Kidney capillary endothelial cell (primary cell): ENCODE data around the gene E2F2.
"Not testable (repeated sequence)": the region's sequence is repeated elsewhere in the genome, so short reads cannot be mapped to it uniquely, and the experiment has no call there.

ENCODE experiments used
- DNase-seq: peaks from one replicate; pipeline ENCODE4 v3.0.0-alpha.2; 2018; ENCODE audit warnings: low spot score

The E2F2 gene

DNA sequence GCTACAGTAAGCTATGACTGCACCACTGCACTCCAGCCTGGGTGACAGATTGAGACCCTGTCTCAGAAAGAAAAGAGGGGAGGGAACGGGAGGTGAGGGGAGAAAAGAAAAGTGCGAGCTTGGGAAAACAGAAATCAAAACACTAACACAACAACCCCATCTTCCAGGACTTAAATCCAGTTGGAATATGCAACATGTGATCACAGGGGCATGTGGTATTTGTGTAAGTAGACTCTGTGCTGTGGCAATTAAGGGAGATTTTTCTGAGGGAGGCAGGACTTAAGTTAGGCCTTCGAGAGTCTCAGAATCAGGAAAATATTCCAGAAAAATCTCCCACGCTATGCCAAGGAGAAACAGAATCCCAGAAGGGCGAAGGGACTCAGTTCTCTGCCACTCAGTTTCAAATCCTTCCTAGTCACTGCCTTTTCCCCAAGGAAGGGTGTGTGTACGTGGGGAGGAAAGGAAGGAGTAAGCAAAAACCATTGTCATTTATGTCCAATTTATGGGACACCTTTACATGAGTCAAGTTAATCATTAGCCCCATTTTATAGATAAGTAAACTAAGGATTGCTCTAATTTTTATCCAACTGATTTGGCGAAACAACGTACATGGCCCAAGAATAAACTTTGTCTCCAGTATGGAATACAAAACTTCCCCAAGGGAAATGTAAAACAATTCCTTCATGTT is 16.0 kb upstream of the E2F2 start:
- no peak for DNase-seq

DNA sequence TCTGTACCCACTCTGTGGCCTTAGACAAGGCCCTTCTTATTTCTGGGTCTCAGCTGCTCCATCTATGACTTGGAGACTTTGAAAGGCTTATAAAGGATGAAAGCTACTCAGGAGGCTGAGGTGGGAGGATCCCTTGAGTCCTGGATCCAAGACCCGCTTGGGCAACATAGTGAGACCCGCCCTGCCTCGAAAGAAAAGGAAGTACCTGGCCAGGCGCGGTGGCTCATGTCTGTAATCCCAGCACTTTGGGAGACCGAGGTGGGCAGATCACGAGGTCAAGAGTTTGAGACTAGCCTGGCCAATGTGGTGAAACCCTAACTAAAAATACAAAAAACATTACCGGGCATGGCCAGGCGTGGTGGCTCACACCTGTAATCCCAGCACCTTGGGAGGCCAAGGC is 14.8 kb upstream of the E2F2 start:
- DNase-seq = no peak

DNA sequence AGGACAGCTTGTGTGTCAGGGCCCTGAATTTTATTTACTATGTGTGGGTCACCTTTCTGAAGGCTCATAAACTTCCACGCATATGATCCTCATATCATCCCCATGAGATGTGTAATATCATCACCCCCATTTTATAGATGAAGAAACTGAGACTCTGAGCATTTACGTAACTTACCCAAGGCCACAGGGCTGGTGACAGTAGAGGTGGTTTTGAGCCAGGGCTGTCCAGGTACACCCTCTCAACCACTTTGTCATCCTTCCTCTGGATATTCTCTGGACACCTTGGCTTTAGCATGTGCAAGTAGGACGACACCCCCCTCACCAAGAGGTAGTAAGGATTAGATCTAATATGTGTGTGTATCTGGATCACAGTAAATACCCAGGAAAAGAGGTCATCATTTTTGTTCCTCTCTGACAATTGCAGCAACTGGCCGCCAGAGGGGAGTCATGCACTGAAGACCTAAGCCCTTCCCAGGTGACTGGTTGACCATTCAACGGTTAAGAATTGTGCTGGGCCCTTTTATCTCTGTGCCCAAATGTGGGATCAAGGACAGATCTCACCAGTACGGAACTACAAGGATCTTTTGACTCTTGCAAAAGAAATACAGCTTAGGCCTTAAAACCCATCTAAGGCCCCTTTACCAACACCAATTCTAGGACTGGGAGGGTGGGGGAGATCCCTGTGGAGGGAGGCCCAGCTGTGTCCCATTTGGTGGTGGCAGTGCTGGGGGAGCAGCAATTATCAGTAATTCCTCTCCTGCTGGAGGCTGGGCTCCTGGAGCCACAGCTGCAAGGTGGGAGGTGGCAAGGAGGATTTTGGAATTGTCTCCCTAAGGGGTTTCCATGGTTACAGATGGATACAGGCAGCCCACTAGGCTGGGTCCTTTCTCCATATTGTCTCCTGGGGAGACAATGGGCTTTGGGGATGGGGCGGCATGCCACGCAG is 13.7 kb upstream of the E2F2 start:
- no peak for DNase-seq

DNA sequence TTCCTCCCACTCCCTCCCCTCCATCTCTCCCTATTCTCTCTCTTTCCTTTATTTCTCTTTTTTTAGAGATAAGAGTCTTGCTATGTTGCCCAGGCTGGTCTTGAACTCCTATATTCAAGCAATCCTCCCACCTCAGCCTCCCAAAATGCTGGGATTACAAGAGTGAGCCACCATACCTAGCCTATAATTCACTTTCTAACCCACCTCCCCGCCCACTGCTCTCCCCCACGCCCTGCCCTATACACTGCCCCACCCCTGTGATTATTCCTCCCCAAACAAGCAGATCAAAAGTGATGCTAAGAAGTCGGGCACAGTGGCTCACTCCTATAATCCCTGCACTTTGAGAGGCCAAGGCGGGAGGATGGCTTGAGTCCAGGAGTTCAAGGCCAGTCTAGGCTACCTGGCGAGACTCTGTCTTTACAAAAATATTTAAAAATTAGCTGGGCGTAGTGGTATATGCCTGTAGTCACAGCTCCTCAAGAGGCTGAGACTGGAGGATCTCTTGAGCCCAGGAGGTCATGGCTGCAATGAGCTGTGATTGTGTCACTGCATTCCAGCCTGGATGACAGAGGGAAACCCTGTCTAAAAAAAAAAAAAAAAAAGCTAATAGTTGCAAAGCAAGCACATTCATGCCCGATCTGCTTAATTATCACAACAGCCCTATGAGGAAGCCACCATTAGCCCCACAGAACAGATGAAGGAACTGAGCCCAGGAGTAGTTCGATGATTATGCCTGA is 12.8 kb upstream of the E2F2 start:
- DNase-seq = no peak

DNA sequence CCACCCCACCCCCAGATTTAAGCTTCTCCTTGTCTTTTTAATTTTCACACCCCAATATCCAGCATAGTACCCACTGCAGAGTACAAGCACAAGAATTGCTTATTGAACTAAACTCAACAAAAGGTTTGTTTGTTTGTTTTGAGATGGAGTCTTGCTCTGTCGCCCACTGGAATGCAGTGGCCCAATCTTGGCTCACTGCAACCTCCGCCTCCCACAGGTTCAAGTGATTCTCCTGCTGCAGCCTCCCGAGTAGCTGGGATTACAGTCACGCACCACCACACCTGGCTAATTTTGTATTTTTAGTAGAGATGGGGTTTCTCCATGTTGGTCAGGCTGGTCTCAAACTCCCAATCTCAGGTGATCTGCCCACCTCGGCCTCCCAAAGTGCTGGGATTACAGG is 11.9 kb upstream of the E2F2 start:
- not testable (repeated sequence) for DNase-seq

DNA sequence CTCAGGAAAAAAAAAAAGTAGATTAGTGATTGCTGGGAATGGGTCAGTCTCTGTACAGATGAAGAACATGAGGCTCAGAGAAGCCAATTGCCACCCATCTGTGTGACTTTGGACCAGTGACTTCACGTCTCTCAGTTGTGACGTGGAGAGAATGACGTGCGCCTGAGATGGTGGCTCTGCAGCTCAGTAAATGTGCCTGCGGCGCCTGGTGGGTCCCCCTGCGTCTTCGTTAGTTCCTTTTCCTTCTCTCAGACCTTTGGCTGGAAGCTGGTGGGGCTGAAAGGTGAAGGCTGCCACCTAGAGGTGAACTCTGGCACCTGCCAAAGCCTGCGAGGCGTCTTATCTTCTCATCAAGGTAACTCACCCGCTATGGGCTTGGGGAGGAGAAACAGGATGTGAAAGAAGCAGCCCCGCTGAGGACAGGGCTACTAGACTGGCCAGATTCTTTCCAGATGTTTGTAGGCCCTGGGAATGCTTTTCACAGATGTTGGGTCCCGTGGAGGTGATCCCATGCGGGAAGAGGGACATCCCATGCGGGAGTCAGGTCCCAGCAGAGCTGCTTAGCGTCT is 8.7 kb upstream of the E2F2 start:
- peak; percentile 88 for DNase-seq

DNA sequence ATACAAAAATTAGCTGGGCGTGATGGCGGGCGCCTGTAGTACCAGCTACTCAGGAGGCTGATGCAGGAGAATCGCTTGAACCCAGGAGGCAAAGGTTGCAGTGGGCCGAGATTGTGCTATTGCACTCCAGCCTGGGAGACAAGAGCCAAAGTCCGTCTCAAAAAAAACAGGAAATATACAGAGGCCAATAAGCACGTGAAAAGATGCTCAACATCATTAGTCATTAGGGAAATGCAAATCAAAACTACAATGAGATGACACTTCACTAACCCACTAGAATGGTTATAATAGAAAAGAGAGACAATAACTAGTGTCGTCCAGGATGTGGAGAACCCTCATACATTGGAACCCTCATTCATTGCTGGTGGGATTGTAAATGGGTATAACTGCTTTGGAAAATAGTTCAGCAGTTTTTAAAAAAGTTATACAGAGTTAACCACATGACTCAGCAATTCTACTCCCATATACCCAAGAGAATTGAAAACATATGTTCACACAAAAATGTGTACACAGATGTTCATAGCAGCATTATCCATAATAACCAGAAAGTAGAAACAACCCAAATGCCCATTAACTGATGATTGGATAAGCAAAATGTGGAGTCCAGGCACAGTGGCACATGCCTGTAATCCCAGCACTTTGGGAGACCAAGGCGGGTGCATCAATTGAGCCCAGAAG is 6.4 kb upstream of the E2F2 start:
- DNase-seq = no peak

DNA sequence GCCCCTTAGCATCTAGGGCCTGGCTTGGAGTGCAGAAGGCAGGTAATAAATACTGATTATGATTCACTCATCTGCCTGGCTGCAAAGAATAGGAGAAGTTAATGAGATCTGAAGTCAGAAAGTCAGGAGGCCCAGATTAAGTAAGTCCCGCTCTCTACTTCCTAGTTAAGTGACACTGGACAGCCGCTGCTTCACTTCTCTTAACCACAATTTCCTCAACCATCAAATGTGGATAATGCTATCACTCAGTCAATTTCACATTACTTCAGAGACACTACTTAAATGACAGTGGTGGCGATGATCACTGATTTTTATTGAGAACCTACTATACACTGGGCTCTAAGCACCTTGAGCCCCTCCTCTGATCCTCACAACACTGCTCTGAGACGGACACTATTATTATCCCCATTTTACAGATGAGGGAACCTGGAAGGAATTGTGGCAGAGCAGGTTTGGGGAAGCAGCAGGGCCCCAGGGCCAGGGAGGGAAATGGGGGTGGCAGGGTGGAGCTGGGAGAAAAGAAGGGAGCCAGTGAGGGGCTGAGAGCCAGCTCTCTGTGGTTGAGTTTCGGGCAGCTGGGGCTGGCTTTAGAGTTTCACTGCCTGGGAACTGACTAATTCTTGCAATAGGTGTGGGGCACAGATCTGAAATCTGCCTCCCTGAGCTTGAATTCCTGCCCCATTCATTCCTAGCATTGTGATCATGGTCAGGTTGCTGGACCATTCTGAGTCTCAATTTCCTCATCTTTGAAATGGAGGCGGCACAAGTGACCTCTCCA is 2.4 kb upstream of the E2F2 start:
- no peak for DNase-seq

DNA sequence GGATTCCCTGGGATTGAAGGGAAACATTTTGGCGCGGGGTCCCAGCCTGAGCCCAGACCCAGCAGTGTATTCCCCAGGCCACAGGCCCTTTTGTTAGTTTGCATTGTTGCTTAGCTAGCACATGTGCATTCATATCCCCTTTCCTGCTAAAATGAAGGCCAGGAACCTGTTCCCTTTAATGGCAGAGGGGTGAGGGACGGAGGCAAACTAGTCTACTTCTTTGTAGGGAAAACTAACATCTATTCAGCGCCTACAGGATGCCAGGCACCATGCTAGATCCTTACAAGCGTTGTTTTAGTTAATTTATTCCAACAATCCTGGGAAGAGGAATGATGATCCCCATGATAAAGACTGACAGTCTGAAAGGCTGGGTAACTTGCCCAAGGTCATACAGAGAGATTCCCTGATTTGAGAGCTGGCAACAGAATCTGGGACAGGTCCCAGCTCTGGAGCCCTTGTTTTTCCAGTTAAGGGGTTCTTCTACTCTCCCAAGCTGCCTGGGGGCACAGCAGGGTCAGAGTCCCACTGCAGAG is 595 bp upstream of the E2F2 start:
- DNase-seq = no peak

DNA sequence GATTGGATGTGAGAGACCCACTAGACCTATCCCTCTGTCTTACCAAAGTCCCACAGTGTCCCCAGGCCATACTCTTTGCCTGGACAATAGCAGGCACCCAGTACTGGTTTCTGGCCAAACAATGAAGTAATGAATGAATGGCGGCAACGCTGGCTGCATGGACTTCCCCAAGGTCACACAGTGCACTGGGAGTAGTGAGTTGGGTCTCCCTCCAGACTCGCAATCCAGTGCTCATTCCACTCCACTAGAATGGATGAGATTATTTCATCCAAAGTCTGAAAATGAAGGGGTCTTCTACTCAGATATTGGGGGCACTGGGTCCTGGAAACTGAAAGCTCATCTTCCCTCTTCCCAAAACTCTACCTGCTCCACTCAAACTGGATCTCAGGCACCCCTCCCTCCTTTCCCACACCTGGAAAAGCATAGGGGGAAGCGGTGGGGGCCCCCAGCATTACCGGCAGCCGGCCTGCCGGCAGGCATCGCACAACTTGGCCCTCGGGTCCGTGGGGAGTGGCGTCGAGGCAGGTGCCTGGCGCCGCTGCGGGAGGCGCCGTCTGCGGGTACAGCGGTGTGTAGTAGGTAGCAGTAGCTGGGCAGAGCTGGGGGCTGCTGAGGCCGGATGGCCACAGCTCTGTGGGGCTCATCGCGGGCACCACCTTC is 816 bp downstream of the E2F2 start:
- no peak for DNase-seq

DNA sequence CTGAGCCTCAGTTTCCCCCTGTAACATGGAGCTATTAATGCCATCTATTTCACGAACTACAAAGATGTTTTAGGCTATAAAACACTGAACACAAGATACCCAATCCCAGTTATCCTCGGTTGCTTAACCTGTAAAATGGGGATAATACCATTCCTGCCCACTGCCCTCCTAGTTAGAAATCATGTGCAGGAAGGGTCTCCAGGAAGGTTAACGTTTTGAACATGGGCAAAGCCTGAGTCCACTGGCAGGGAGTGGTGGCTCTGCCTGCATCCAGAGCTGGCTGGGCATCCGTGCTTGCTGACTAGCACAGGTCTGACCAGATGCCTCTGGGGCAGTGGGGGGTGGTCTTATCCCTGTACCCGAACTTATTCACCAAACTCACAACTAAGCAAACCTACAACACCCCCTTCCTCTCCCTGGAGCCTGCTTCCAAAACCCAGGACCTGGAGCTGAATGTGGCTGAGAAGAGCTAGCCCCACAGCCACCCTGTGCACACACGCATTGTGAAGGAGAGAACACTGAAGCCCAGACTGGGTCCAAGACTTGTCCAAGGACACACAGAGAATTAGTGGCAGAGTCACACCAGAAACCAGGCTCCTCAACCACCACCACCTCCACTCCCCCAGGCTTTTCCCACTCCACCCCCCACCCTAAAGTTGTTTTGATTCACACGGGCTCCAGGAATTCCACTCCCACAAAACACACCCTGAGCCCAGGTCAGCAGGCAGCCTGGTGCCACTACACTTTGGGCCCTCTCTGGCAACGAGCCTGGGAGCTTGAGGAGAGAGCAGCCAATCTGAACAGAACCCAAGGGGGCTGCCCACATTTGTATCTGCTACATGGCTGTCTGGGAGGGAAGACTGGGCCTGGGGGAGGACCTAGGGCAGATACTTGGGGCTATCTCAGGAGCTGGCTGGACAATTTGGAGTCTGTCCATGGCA is 1.6 kb downstream of the E2F2 start:
- DNase-seq = no peak

DNA sequence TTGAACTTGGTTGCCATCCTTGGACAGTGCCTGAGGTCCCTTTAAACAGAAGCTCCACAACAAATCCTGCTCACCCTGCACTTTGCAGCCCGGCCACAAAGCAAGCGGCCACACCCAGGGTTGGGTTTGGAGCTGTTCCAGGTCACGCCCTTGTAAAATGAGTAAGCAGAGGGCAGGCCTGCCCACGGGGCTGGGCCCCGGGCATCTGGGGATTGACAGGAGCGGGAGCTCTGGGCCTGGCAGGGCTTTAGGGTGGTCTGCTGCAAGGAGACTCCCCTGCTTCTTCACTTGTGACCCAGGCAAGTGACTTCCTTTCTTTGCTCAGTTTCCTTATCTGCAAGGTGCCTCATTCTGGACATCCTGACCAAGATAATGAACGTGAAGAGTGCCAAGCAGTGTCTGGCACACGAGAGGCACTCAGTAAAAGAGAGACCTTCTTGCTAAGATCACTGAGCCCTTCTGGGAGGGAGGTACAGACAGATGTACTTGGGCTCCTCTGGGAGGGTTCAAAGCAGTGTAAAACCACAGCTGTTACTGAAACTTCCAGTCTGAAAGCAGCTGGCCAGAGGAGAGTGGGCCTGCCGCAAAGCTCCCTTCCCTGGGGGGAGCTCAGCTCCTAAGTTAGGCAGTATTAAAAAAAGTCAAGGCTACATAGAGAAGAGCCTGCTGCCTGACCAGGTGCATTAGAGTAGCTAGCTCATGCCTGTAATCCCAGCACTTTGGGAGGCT is 2.6 kb downstream of the E2F2 start:
- DNase-seq = peak; percentile 65

DNA sequence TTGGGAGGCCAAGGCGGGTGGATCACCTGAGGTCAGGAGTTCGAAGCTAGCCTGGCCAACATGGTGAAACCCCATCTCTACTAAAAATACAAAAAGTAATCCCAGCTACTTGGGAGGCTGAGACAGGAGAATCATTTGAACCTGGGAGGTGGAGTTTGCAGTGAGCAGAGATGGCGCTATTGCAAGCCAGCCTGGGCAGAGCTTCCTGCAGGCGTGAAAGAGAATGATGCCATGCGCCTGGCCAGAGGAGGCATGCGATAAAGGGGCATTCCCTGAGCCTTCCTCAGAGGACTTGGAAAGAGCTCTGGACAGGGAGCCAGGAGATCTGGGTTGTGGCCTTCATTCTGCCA is 3.2 kb downstream of the E2F2 start:
- no peak for DNase-seq

DNA sequence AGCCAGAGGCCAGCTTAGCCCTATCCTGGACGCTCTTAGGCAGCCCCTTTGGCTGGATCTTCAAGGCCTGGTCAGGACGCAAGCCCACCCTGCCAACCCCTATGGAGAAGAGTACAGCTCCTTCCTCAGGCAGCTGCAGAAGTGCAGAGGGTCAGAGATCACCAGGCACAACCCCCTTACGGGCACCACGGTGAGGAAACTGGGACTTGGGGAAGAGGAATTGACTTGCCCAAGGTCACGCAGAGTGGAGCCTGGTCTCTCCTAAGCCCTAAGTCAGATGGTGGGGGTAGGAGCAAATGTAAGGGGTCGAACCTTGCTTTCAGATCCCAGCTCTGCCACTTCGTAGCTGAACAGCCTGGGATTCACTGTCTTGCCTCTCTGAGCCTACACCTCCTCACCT is 3.7 kb downstream of the E2F2 start:
- no peak for DNase-seq

DNA sequence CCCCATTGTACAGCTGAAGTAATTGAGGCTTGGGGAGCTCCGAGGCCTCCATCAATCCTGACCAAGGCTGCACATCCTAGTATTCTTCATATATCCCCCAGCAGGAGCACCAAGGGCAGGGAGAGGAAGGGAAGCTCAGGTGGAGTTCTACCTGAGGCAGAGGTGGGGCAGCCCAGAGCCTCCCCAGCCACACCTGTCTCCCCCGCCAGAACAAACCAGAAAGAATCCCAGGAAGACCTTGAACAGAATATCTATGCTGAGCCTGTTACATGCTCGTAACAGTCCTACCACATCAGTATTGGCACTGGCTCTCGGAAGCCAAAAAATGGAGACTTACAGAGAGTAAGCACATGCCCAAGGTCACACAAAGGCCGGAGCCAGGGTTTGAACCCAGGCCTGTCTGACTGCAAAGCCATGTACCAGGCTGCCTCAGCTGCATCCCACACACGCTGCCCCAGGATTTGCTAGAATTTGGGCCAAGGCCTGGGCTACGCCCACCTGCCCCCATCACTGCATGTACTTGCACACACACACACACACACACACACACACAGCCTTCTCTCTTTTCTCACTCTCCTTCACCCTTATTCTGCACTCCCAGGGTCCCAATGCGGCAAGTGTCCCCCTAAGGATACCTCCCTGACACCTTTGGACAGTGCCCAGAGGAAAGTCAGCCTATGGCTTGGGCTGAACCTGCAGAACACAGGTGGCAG is 4.5 kb downstream of the E2F2 start:
- DNase-seq = no peak

DNA sequence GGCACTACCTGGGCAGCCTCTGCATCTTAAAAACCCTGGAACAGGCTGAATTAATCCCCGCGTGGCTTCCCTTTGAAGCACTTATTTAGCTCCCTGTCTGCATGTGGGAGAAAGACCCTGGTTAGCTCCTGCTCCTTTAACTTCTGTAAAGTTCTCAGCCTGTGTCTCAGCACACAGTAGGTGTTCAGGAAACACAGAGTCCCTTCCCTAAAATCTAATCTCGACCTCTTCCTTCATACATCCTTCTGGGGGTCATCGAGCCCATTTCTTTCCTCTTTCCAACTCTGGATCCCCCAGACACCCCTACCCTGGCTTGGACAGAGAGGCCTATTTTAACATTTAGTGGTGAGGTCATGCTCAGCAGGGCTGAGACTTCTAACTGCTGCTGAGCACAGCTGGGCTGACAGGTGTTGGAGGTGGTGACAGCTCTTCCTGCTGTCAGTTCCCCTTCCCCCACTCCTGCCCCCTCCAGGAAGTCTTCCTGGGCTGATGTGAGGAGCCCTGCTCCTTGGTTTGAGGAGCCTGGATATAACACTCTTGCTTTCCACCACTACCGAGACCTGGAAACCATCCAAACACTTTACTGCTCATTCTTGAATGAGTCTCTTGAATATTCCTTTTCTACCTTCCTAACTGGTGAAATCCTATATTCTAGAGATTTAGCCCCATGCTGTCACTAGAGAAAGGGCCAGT is 5.3 kb downstream of the E2F2 start:
- DNase-seq = no peak

DNA sequence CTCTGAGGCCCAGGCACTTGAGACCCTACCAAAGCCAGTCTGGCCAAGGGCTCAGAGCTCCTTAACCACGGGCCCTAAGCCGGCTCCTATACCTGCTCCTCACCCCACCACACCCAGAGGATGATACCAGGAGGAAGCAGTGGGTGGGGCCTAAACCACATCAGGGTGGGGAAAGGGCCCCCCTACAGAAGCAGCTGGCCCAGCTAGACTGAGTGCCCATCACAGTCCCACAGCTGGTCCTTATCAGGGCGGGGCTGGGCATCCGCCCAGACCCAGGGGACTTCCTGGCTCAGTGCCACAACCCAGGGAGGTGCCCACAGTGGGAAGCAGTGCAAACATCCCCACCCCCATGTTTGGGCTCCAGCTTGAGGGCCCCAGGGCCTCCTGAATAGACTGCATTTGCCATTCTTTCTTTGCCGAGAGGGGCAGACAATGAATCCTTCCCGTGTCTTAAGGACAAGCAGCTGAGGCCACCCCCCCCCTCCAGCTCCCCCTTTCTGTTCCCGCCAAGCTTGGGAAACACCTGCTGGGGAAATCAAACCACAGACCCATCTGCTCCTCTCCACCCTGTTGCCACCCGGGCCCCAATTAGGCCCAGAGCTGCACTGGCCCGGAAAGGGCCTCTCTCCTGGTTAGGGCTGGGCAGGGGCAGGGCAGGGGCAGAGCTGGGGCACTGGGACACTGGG is 6.2 kb downstream of the E2F2 start:
- no peak for DNase-seq
